Stimulated activated naive CD8-positive, alpha-beta T cell treated with anti-CD3 and anti-CD28 coated beads, Interleukin-15, Interleukin-2, amounts not matched to agents 100 ng/mL and 50 ng/mL, for 24 hours (primary cell): ENCODE data around the gene ZC3H12D.
"Not testable (repeated sequence)": the region's sequence is repeated elsewhere in the genome, so short reads cannot be mapped to it uniquely, and the experiment has no call there.

ENCODE experiments used
- H3K27ac Mint-ChIP-seq: one replicate; pipeline ENCODE4 v1.8.0; 2021; ENCODE audit warnings: mild to moderate bottlenecking, mixed read lengths
- H3K27me3 Mint-ChIP-seq: one replicate; pipeline ENCODE4 v1.8.0; 2021; ENCODE audit warnings: mixed read lengths
- H3K36me3 Mint-ChIP-seq: one replicate; pipeline ENCODE4 v1.8.0; 2021; ENCODE audit warnings: low read depth, mixed read lengths
- H3K4me1 Mint-ChIP-seq: one replicate; pipeline ENCODE4 v1.8.0; 2021; ENCODE audit warnings: low read depth, mixed read lengths
- H3K4me3 Mint-ChIP-seq: one replicate; pipeline ENCODE4 v1.8.0; 2021; ENCODE audit warnings: mild to moderate bottlenecking, mixed read lengths
- H3K9me3 Mint-ChIP-seq: one replicate; pipeline ENCODE4 v1.8.0; 2021; ENCODE audit warnings: mixed read lengths

ZC3H12D gene

DNA sequence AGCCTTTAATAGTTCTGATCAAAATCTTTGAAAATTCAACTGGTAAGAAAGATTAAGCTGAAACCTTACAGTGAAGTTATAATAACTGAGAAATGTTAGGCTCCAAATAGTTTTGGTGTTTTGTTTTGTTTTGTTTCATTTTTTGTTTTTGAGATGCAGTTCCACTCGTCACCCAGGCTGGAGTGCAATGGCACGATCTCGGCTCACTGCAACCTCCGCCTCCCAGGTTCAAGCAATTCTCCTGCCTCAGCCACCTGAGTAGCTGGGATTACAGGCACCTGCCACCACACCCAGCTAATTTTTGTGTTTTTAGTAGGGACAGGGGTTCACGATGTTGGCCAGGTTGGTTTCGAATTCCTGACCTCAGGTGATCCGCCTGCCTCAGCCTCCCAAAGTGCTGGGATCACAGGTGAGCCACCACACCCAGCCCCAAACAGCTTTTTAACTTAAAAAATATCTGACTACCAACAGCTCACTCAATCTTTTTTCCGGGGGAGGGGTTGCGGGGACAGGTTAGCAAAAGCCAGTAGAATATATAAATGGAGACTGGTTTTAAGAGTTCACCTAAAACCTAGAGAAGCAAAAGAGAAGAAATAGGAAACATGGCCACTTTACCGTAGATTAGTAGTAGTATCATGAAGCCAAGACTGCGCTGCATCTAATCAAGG, 10.7 kb upstream of the ZC3H12D start:
- H3K9me3 Mint-ChIP-seq, H3K27me3 Mint-ChIP-seq: not testable (repeated sequence)
- Mint-ChIP-seq H3K4me1 (peaks cover 80% of the 10 kb centered on the region), H3K36me3 (peaks cover 13% of the 10 kb centered on the region), H3K4me3 (peak overlapping the region; percentile 67), H3K27ac (peak overlapping the region; percentile 93)

- Mint-ChIP-seq H3K36me3 (peaks cover 13% of the 10 kb centered on the region), H3K4me1 (peaks cover 75% of the 10 kb centered on the region), H3K27ac (peak overlapping the region; percentile 93), H3K4me3 (peak overlapping the region; percentile 67)
- not testable (repeated sequence) for H3K9me3 Mint-ChIP-seq, H3K27me3 Mint-ChIP-seq
These were observed 10.0 kb upstream of the ZC3H12D start for GRCh38 chr6:149494810-149495209.

GRCh38 chr6:149493761-149494320, 9.0 kb upstream of the ZC3H12D start:
- H3K4me1 Mint-ChIP-seq, result peaks cover 78% of the 10 kb centered on the region
- peak overlapping the region; percentile 93 for H3K27ac Mint-ChIP-seq
- peaks cover 10% of the 10 kb centered on the region for H3K36me3 Mint-ChIP-seq
- no peak overlapping the region for H3K4me3 Mint-ChIP-seq
- no peaks in the 10 kb centered on the region for H3K9me3 Mint-ChIP-seq
- H3K27me3 Mint-ChIP-seq, result no peaks in the 10 kb centered on the region

GRCh38 chr6:149492798-149493343, 8.1 kb upstream of the ZC3H12D start:
- H3K4me3 Mint-ChIP-seq, result no peak overlapping the region

GRCh38 chr6:149489967-149490366, 5.2 kb upstream of the ZC3H12D start:
- no peaks in the 10 kb centered on the region for H3K27me3 Mint-ChIP-seq
- H3K9me3 Mint-ChIP-seq, result no peaks in the 10 kb centered on the region
- peaks cover 76% of the 10 kb centered on the region for H3K4me1 Mint-ChIP-seq
- H3K36me3 Mint-ChIP-seq, result no peaks in the 10 kb centered on the region
- H3K4me3 Mint-ChIP-seq, result no peak overlapping the region
- no peak overlapping the region for H3K27ac Mint-ChIP-seq

More at GRCh38 chr6:149492798-149493343, 8.1 kb upstream of the ZC3H12D start:
- Mint-ChIP-seq H3K9me3 (no peaks in the 10 kb centered on the region), H3K36me3 (peaks cover 7% of the 10 kb centered on the region), H3K27me3 (no peaks in the 10 kb centered on the region), H3K4me1 (peaks cover 78% of the 10 kb centered on the region), H3K27ac (peak overlapping the region; percentile 93)

DNA sequence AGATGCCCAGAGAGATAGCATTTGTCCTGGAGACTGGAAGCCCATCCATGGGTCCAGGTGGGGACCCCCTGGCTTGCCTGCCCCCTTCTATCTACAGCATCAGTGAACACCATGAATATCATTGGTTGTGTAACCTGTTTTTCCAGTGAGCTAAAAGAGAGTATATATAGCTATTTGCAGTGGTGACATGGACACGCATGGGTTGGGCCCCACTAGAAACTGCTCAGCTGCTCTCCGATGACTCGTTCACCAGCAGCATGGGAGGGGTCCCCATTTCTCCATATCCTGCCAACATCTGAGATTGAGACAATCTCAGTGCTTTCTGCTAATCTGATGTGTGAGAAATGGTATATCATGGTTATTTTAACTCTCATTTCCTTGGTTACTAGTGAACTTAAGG, 4.0 kb upstream of the ZC3H12D start:
- Mint-ChIP-seq H3K36me3 (no peaks in the 10 kb centered on the region), H3K4me3 (no peak overlapping the region), H3K9me3 (no peaks in the 10 kb centered on the region), H3K4me1 (peaks cover 76% of the 10 kb centered on the region), H3K27ac (peak overlapping the region; percentile 72), H3K27me3 (no peaks in the 10 kb centered on the region)

DNA sequence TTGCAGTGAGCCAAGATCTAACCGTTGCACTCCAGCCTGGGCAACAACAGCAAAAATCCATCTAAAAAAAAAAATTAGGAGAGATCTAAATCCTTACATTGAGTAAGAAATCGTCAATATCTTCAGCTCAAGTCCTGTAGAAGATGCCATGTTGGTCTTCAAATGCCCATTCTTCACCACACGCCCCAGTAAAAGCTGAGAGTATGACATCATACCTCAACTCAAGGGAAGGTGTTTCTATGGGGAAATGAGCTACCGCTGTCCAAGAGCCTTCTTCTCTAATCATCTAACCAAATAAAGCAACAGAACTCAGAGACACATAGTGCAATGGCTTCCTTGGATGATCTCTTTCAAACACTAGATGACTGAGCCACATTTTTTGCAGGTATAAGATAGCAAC, 2.5 kb upstream of the ZC3H12D start:
- no peak overlapping the region for H3K4me3 Mint-ChIP-seq
- no peak overlapping the region for H3K27ac Mint-ChIP-seq
- H3K36me3 Mint-ChIP-seq, result peaks cover 3% of the 10 kb centered on the region
- peaks cover 78% of the 10 kb centered on the region for H3K4me1 Mint-ChIP-seq
- no peaks in the 10 kb centered on the region for H3K27me3 Mint-ChIP-seq
- no peaks in the 10 kb centered on the region for H3K9me3 Mint-ChIP-seq

DNA sequence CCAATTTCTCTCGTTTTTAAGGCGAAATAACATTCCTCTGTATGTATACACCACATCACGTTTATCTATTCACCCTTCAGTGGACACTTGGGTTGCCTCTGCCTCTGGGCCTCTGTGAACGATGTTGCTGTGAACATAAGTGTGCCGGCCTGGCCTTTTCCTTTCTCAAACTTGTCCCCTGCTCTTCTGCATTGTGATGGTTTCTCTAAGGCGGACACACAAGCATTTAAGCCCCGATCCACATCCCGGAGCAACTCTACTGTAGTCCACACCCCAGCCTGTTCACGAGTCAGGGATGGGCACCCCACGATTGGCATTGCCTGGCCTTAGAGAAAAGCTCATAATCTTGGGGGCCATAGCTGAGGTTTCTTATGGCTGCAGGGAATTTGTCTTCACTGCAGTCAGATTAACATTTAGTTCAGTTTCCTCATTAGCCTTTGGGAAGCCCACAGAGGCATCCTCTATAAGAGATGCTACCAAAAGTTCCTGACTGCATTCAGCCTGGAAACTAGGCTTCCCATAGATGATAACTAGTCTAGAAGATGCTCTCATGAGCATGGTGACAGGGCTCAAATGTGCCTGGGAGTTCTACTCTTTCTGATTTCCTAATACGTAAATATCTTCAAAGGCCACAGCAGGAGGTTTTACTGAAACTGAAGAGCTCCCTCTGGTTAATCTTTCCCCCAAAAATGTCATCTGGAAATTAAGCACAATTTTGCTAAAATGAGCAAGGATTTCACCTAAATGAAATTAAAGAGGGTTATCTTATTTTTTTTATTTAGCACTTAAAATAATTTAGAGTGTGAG, 762 bp downstream of the ZC3H12D start:
- Mint-ChIP-seq H3K27me3 (no peaks in the 10 kb centered on the region), H3K4me1 (peaks cover 97% of the 10 kb centered on the region), H3K36me3 (peaks cover 9% of the 10 kb centered on the region), H3K4me3 (peak overlapping the region; percentile 90), H3K9me3 (no peaks in the 10 kb centered on the region), H3K27ac (peak overlapping the region; percentile 100)

DNA sequence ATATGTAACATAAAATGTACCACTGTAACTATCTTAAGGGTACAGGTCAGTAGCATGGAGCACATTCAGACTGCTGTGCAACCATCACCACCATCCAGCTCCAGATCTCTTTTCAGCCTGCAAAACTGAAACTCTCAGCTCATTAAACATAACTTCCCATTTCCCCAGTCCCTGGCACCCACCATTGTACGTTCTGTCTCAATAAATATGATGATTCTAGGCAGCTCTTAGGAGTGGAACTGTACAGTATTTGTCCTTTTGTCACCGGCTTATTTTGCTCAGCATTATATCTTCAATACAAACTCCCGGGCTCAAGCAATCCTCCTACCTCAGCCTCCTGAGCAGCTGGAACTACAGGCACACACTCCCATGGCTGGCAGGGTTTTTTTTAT, 1.5 kb downstream of the ZC3H12D start:
- Mint-ChIP-seq H3K4me1 (peaks cover 97% of the 10 kb centered on the region), H3K4me3 (peak overlapping the region; percentile 90), H3K9me3 (no peaks in the 10 kb centered on the region), H3K36me3 (peaks cover 9% of the 10 kb centered on the region), H3K27ac (peak overlapping the region; percentile 100), H3K27me3 (no peaks in the 10 kb centered on the region)

DNA sequence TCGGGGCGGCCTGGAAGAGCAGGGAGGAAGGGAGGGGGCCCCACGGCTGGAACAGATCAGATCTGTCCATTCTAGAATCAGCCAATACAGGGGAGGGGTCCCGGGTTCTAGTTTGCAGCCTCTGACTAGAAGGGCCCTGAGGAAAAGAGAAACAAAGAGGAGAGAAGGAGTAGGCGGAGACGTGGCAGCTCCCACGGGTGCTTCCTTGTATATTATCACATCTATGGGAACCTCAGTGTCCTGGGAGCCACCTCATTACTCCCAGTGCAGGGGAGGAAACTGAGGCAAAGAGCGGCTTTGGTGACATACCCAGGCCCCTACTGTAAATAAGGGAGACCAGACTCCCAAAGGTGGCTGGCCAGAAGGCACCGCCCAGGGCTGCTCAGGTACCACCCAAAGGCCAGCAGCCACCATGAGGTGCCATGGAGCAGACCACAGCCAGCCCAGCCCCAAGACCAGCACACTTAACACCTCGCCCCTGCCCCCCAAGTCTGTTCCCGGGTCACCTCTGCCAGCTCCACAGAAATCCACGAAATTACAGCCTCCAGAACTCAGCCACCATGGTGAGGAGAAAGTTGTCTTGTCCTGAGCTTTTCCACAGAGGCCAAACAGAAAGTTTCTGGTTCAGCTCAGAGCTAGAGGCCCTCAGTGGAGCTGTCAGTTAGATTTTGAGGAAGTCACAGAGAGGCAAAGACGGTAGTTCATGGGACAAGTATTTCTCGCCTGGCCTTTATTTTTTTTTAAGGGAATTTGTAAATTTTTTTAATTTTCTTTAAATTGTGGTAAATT, 2.1 kb downstream of the ZC3H12D start:
- peaks cover 91% of the 10 kb centered on the region for H3K4me1 Mint-ChIP-seq
- H3K36me3 Mint-ChIP-seq, result peaks cover 9% of the 10 kb centered on the region
- no peaks in the 10 kb centered on the region for H3K9me3 Mint-ChIP-seq
- no peaks in the 10 kb centered on the region for H3K27me3 Mint-ChIP-seq
- peak overlapping the region; percentile 90 for H3K4me3 Mint-ChIP-seq
- H3K27ac Mint-ChIP-seq, result peak overlapping the region; percentile 100

- Mint-ChIP-seq H3K36me3 (peaks cover 9% of the 10 kb centered on the region), H3K27me3 (no peaks in the 10 kb centered on the region), H3K4me3 (peak overlapping the region; percentile 90), H3K27ac (peak overlapping the region; percentile 100), H3K4me1 (peaks cover 84% of the 10 kb centered on the region), H3K9me3 (no peaks in the 10 kb centered on the region)
These were observed 4.1 kb downstream of the ZC3H12D start for GRCh38 chr6:149480502-149481280.

GRCh38 chr6:149478631-149479314, 6.0 kb downstream of the ZC3H12D start:
- H3K4me1 Mint-ChIP-seq, result peaks cover 72% of the 10 kb centered on the region
- no peaks in the 10 kb centered on the region for H3K27me3 Mint-ChIP-seq
- no peak overlapping the region for H3K4me3 Mint-ChIP-seq
- H3K27ac Mint-ChIP-seq, result peak overlapping the region; percentile 32
- H3K36me3 Mint-ChIP-seq, result peaks cover 9% of the 10 kb centered on the region
- H3K9me3 Mint-ChIP-seq, result no peaks in the 10 kb centered on the region

GRCh38 chr6:149477544-149477943, 7.3 kb downstream of the ZC3H12D start:
- H3K9me3 Mint-ChIP-seq, result no peaks in the 10 kb centered on the region
- H3K4me1 Mint-ChIP-seq, result peaks cover 72% of the 10 kb centered on the region
- peaks cover 6% of the 10 kb centered on the region for H3K36me3 Mint-ChIP-seq
- peak overlapping the region; percentile 67 for H3K27ac Mint-ChIP-seq
- no peaks in the 10 kb centered on the region for H3K27me3 Mint-ChIP-seq
- H3K4me3 Mint-ChIP-seq, result no peak overlapping the region
